ENCODE results near the gene CCDC78.

GRCh38 chr16:716200-716568, 10.1 kb downstream of the CCDC78 start:
- TF ChIP-seq CTCF (conservative IDR thresholded peaks at IDR 0.05; ENCODE audit: low read depth in 2 of 2): no peak
- TF ChIP-seq POLR2AphosphoS5 (IDR thresholded peaks at IDR 0.05; ENCODE audit: low read depth): no peak
- no peak for TF ChIP-seq EZH2phosphoT487 (IDR thresholded peaks at IDR 0.05; ENCODE audit: unreplicated experiment)
- no peak for TF ChIP-seq EZH2 (IDR thresholded peaks at IDR 0.05; ENCODE audit: low read depth, unreplicated experiment)

Data from GM23338 (cell line).